Right atrium auricular region (tissue), 2 donors: ENCODE results near the gene SECISBP2. TPM values are rescaled to one million over a fixed set of nuclear protein-coding genes. Genes with fewer than 3 reads are reported as not detected.

Experiments used
- DNase-seq: peaks from one replicate; pipeline ENCODE4 v3.0.0-alpha.2; 2019; ENCODE audit warnings: low spot score
- H3K27ac ChIP-seq, 2 donors: fragments of 200-600 bp; sonication (generic); 1 replicate in 1 of 2; 2 replicates in 1 of 2; pipeline ENCODE4 v1.5.1; 2016 to 2019
- H3K27me3 ChIP-seq, 2 donors: fragments of 200-600 bp; sonication (generic); one replicate each; pipeline versions ENCODE4 v1.5.1 to v1.6.0; 2017 to 2019
- H3K36me3 ChIP-seq: fragments of 200-600 bp; sonication (generic); one replicate; pipeline ENCODE4 v1.5.1; 2016
- H3K4me1 ChIP-seq, 2 donors: fragments of 200-600 bp; sonication (generic); one replicate each; pipeline versions ENCODE4 v1.5.1 to v1.6.0; 2017 to 2019
- H3K4me3 ChIP-seq, 2 donors: fragments of 200-600 bp; sonication (generic); 1 replicate in 1 of 2; 2 replicates in 1 of 2; pipeline ENCODE4 v1.5.1; 2017 to 2019; ENCODE audit warnings: mild to moderate bottlenecking in 1 of 2, moderate library complexity in 1 of 2
- H3K9me3 ChIP-seq, 2 donors: fragments of 200-600 bp; sonication (generic); one replicate each; pipeline ENCODE4 v1.5.1; 2019
- CTCF ChIP-seq, 2 donors: fragments of 200-600 bp; sonication (generic); IDR thresholded peaks; one replicate each; pipeline ENCODE4 v1.5.1; 2019; ENCODE audit warnings: antibody characterized with exemption in 2 of 2
- total RNA-seq, 2 donors: library from RNA; depleted of rRNA; stranded (reverse); fragments of >200 nt; gene quantifications; one replicate each; pipeline ENCODE4 v1.1.0, GENCODE V29; 2016

SECISBP2 gene
- total RNA-seq, 2 donors from 2014 or later, result 15.0 to 19.9 TPM

GRCh38 chr9:89395931-89396710 is 77.8 kb downstream of the SECISBP2 start:
- TF ChIP-seq CTCF (IDR thresholded peaks at IDR 0.05), result no peak
- DNase-seq, result no peak

GRCh38 chr9:89397471-89397870 is 79.2 kb downstream of the SECISBP2 start:
- H3K27ac ChIP-seq, result no peak overlapping the region
- H3K4me3 ChIP-seq, result no peak overlapping the region
- no peaks in the 10 kb centered on the region for H3K9me3 ChIP-seq
- no peaks in the 10 kb centered on the region for H3K27me3 ChIP-seq
- peaks cover 14% of the 10 kb centered on the region for H3K36me3 ChIP-seq
- no peak for DNase-seq
- no peak for TF ChIP-seq CTCF (IDR thresholded peaks at IDR 0.05)
- H3K4me1 ChIP-seq, result no peaks in the 10 kb centered on the region

More at GRCh38 chr9:89395931-89396710, 77.8 kb downstream of the SECISBP2 start:
- H3K9me3 ChIP-seq, result no peaks in the 10 kb centered on the region
- no peak overlapping the region for H3K27ac ChIP-seq
- no peaks in the 10 kb centered on the region for H3K27me3 ChIP-seq
- H3K4me1 ChIP-seq, result no peaks in the 10 kb centered on the region
- peaks cover 7% of the 10 kb centered on the region for H3K36me3 ChIP-seq
- H3K4me3 ChIP-seq, result no peak overlapping the region

- peaks cover 14% of the 10 kb centered on the region for H3K36me3 ChIP-seq
- no peaks in the 10 kb centered on the region for H3K9me3 ChIP-seq
- TF ChIP-seq CTCF (IDR thresholded peaks at IDR 0.05), result no peak
- H3K27me3 ChIP-seq, result no peaks in the 10 kb centered on the region
- no peak overlapping the region for H3K27ac ChIP-seq
- H3K4me1 ChIP-seq, result no peaks in the 10 kb centered on the region
- no peak for DNase-seq
- H3K4me3 ChIP-seq, result no peak overlapping the region
These were observed 80.3 kb downstream of the SECISBP2 start for GRCh38 chr9:89398621-89399020.

- no peak overlapping the region for H3K4me3 ChIP-seq
- H3K4me1 ChIP-seq, result no peaks in the 10 kb centered on the region
- H3K27ac ChIP-seq, result no peak overlapping the region
- H3K9me3 ChIP-seq, result no peaks in the 10 kb centered on the region
- H3K27me3 ChIP-seq, result no peaks in the 10 kb centered on the region
- H3K36me3 ChIP-seq, result peaks cover 14% of the 10 kb centered on the region
- no peak for TF ChIP-seq CTCF (IDR thresholded peaks at IDR 0.05)
- DNase-seq, result no peak
These were observed 82.3 kb downstream of the SECISBP2 start for GRCh38 chr9:89400403-89401116.

- DNase-seq, result no peak
- H3K27me3 ChIP-seq, result no peaks in the 10 kb centered on the region
- peaks cover 0 to 6% of the 10 kb centered on the region in 2 donors for H3K4me1 ChIP-seq
- H3K4me3 ChIP-seq, result no peak overlapping the region
- H3K36me3 ChIP-seq, result peaks cover 8% of the 10 kb centered on the region
- H3K27ac ChIP-seq, result no peak overlapping the region
- peaks cover 0 to 4% of the 10 kb centered on the region in 2 donors for H3K9me3 ChIP-seq
- no peak for TF ChIP-seq CTCF (IDR thresholded peaks at IDR 0.05)
These were observed 84.6 kb downstream of the SECISBP2 start for GRCh38 chr9:89402695-89403427.
